Hepatocyte (in vitro differentiated cells): ENCODE data around the gene SCGN. TPM values are rescaled to one million over a fixed set of nuclear protein-coding genes. Genes with fewer than 3 reads are reported as not detected.

ENCODE experiments used
- DNase-seq: peaks from one replicate; pipeline ENCODE4 v3.0.0-alpha.2; 2016; ENCODE audit warnings: low spot score
- H2AFZ ChIP-seq: fragments of 200-600 bp; sonication (generic); 2 replicates; pipeline ENCODE4 v1.6.0; 2016; ENCODE audit warnings: antibody characterized with exemption, mild to moderate bottlenecking
- H3K27ac ChIP-seq: fragments of 200-600 bp; sonication (generic); 2 replicates; pipeline ENCODE4 v1.5.1; 2016; ENCODE audit warnings: mild to moderate bottlenecking
- H3K27me3 ChIP-seq: fragments of 200-600 bp; sonication (generic); 2 replicates; pipeline ENCODE4 v1.6.1; 2016
- H3K36me3 ChIP-seq: fragments of 200-600 bp; sonication (generic); replicated peaks from 2 replicates; pipeline ENCODE4 v1.5.1; 2016; ENCODE audit warnings: low read depth; ENCODE audit not compliant: insufficient read depth
- H3K4me1 ChIP-seq: fragments of 200-600 bp; sonication (generic); 2 replicates; pipeline ENCODE4 v1.5.1; 2016; ENCODE audit warnings: mild to moderate bottlenecking, moderate library complexity; ENCODE audit not compliant: insufficient read depth
- H3K4me2 ChIP-seq: fragments of 200-600 bp; sonication (generic); 2 replicates; pipeline ENCODE4 v1.6.0; 2016
- H3K4me3 ChIP-seq: fragments of 200-600 bp; sonication (generic); 2 replicates; pipeline ENCODE4 v1.5.1; 2016; ENCODE audit warnings: mild to moderate bottlenecking
- H3K79me2 ChIP-seq: fragments of 200-600 bp; sonication (generic); 2 replicates; pipeline ENCODE4 v1.6.0; 2017; ENCODE audit warnings: mild to moderate bottlenecking
- H3K9me2 ChIP-seq: fragments of 200-600 bp; sonication (generic); replicated peaks from 2 replicates; pipeline ENCODE4 v1.6.0; 2017; ENCODE audit warnings: mild to moderate bottlenecking; ENCODE audit not compliant: insufficient read depth
- H3K9me3 ChIP-seq: fragments of 200-600 bp; sonication (generic); 2 replicates; pipeline ENCODE4 v1.5.1; 2016; ENCODE audit warnings: low read depth, mild to moderate bottlenecking
- H4K20me1 ChIP-seq: fragments of 200-600 bp; sonication (generic); 2 replicates; pipeline ENCODE4 v1.6.0; 2016; ENCODE audit warnings: mild to moderate bottlenecking; ENCODE audit not compliant: insufficient read depth, poor library complexity, severe bottlenecking
- CTCF ChIP-seq: fragments of 200-600 bp; sonication (generic); IDR thresholded peaks from 2 replicates; pipeline ENCODE4 v1.5.1; 2016; ENCODE audit warnings: antibody characterized with exemption, mild to moderate bottlenecking; ENCODE audit not compliant: poor library complexity
- EZH2 ChIP-seq: fragments of 200-600 bp; sonication (generic); IDR thresholded peaks from 2 replicates; pipeline ENCODE4 v1.6.1; 2016; ENCODE audit warnings: antibody characterized with exemption, mild to moderate bottlenecking, borderline replicate concordance
- EZH2phosphoT487 ChIP-seq: fragments of 200-600 bp; sonication (generic); IDR thresholded peaks from one replicate; pipeline ENCODE4 v1.6.1; 2018; ENCODE audit warnings: antibody characterized with exemption, mild to moderate bottlenecking, low read depth, moderate library complexity; ENCODE audit not compliant: unreplicated experiment, severe bottlenecking
- WGBS: methylation state at CpG from one replicate; pipeline ENCODE4 v1.1.6; 2016; ENCODE audit warnings: low lambda C conversion rate; ENCODE audit errors: missing lambda C conversion rate; 5-methylcytosine and 5-hydroxymethylcytosine counted together
- polyA plus RNA-seq: library from polyadenylated mRNA; unstranded; fragments of >200 nt; fragmentation: Nextera tagmentation; extraction: Ambion mirVana; gene quantifications from 2 replicates; pipeline ENCODE4 v1.2.1, GENCODE V29; 2016
- total RNA-seq: library from RNA; depleted of rRNA; stranded (reverse); fragments of >200 nt; gene quantifications from 2 replicates; pipeline ENCODE4 v1.2.3, GENCODE V29; 2014

The SCGN gene
- total and polyA plus RNA-seq, 2 experiments from 2014 or later = 14.2 to 25.9 TPM

GRCh38 chr6:25709761-25710160, 57.7 kb downstream of the SCGN start:
- H3K27me3 ChIP-seq = no peaks in the 10 kb centered on the region
- TF ChIP-seq EZH2 = no peak
- TF ChIP-seq CTCF = no peak
- no peak for TF ChIP-seq EZH2phosphoT487
- H3K4me2 ChIP-seq = no peak overlapping the region
- H3K4me3 ChIP-seq = no peak overlapping the region
- H3K27ac ChIP-seq = no peak overlapping the region
- no peaks in the 10 kb centered on the region for H3K9me3 ChIP-seq
- H3K4me1 ChIP-seq = no peaks in the 10 kb centered on the region
- 83% methylated on average over 10 of the region's 10 CpGs for WGBS
- H3K36me3 ChIP-seq = no peaks in the 10 kb centered on the region
- no peak overlapping the region for H2AFZ ChIP-seq
- H3K79me2 ChIP-seq = no peaks in the 10 kb centered on the region
- no peaks in the 10 kb centered on the region for H4K20me1 ChIP-seq
- H3K9me2 ChIP-seq = no peaks in the 10 kb centered on the region
- DNase-seq = no peak

- Histone ChIP-seq H3K36me3 (no peaks in the 10 kb centered on the region), H2AFZ (no peak overlapping the region), H3K79me2 (no peaks in the 10 kb centered on the region), H3K27me3 (no peaks in the 10 kb centered on the region), H4K20me1 (no peaks in the 10 kb centered on the region), H3K4me1 (no peaks in the 10 kb centered on the region), H3K9me3 (no peaks in the 10 kb centered on the region), H3K27ac (no peak overlapping the region), H3K4me2 (no peak overlapping the region), H3K9me2 (no peaks in the 10 kb centered on the region), H3K4me3 (no peak overlapping the region)
- no peak for TF ChIP-seq CTCF
- no peak for TF ChIP-seq EZH2phosphoT487
- TF ChIP-seq EZH2 = no peak
- 84% methylated on average over 14 of the region's 14 CpGs for WGBS
- no peak for DNase-seq
Measured at GRCh38 chr6:25710287-25710686, 58.3 kb downstream of the SCGN start.

GRCh38 chr6:25713824-25714223, 61.8 kb downstream of the SCGN start:
- TF ChIP-seq EZH2 (no peak), EZH2phosphoT487 (no peak)
- H2AFZ ChIP-seq = no peak overlapping the region
- H3K27ac ChIP-seq = no peak overlapping the region
- no peaks in the 10 kb centered on the region for H3K9me2 ChIP-seq
- H3K36me3 ChIP-seq = no peaks in the 10 kb centered on the region
- no peaks in the 10 kb centered on the region for H3K79me2 ChIP-seq
- H3K4me1 ChIP-seq = no peaks in the 10 kb centered on the region
- no peak overlapping the region for H3K4me2 ChIP-seq
- no peaks in the 10 kb centered on the region for H3K27me3 ChIP-seq
- WGBS = 77% methylated on average over 1 of the region's 1 CpG
- no peak for DNase-seq
- H3K9me3 ChIP-seq = no peaks in the 10 kb centered on the region
- no peaks in the 10 kb centered on the region for H4K20me1 ChIP-seq
- no peak overlapping the region for H3K4me3 ChIP-seq

- Histone ChIP-seq H2AFZ (no peak overlapping the region), H3K27ac (no peak overlapping the region), H3K9me2 (no peaks in the 10 kb centered on the region), H3K36me3 (no peaks in the 10 kb centered on the region), H4K20me1 (no peaks in the 10 kb centered on the region), H3K9me3 (no peaks in the 10 kb centered on the region), H3K4me2 (no peak overlapping the region), H3K4me3 (no peak overlapping the region), H3K4me1 (no peaks in the 10 kb centered on the region), H3K27me3 (no peaks in the 10 kb centered on the region), H3K79me2 (no peaks in the 10 kb centered on the region)
- DNase-seq = no peak
- no peak for TF ChIP-seq CTCF
- no peak for TF ChIP-seq EZH2
- TF ChIP-seq EZH2phosphoT487 = no peak
- 58% methylated on average over 3 of the region's 3 CpGs for WGBS
Measured at GRCh38 chr6:25714765-25715164, 62.8 kb downstream of the SCGN start.
